Measurements from ENCODE around the gene CCL8. TPM values are rescaled to one million over a fixed set of nuclear protein-coding genes. Genes with fewer than 3 reads are reported as not detected.

The CCL8 gene
- total RNA-seq, 2 donors from 2014 or later, result not detected

DNA sequence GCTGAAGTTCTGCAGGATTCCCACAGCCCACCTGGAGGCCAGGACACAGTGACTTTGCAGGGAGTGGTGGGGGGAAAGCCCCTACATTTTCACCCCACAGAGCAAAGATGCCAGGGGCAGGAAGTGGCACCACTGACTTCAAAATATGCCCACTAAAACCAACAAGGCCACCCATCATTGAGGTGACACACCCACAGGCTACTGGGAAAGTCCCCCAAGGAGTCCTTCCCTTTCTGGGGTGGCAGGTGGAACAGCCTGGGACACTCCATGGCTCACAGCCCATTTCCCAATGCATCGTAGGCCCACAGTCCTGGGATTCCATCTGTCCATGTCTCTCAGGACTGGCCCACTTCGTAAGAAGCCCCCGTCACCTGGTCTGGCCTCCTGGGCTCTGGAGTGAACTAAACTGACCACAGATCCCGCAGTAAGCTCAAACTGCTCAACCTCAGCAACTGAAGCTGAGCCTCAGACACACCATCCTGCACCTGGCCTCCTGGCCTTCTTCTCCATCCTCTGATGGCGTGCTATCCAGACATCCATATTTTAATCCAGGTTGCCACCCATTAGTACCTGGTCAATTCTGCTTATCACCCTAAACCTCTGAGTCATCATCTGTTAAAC is 51.3 kb downstream of the CCL8 start:
- Mint-ChIP-seq H3K27ac (no peak overlapping the region), H3K36me3 (ENCODE audit: low read depth) (no peaks in the 10 kb centered on the region), H3K4me1 (peaks cover 11% of the 10 kb centered on the region), H3K27me3 (ENCODE audit: insufficient read depth) (peaks cover 28% of the 10 kb centered on the region), H3K4me3 (no peak overlapping the region), H3K9me3 (no peaks in the 10 kb centered on the region)
- 90 to 93% methylated on average over 5 of the region's 5 CpGs for WGBS, 2 experiments (ENCODE audit: insufficient coverage in 1 of 2, insufficient read length in 1 of 2)
- H3K4me1 ChIP-seq (ENCODE audit: control insufficient read depth, insufficient read depth, low read length), result no peaks in the 10 kb centered on the region
- H3K27me3 ChIP-seq (ENCODE audit: control insufficient read depth, insufficient read depth, low read length, poor library complexity, severe bottlenecking), result peaks cover 7% of the 10 kb centered on the region
- no peak overlapping the region for H3K27ac ChIP-seq (ENCODE audit: low read depth, low read length)
- H3K36me3 ChIP-seq (ENCODE audit: control insufficient read depth, insufficient read depth, low read length), result no peaks in the 10 kb centered on the region
- DNase-seq, result peak; percentile 42
- no peak overlapping the region for H3K4me3 ChIP-seq (ENCODE audit: low read length)
- no peak overlapping the region for H3K9ac ChIP-seq (ENCODE audit: extremely low read depth, low read length, poor library complexity, severe bottlenecking)
- no peaks in the 10 kb centered on the region for H3K9me3 ChIP-seq (ENCODE audit: control insufficient read depth, low read length)
- no peak for TF ChIP-seq CTCF (conservative IDR thresholded peaks at IDR 0.05)

- Histone ChIP-seq H3K4me3 (ENCODE audit: low read length) (no peak overlapping the region), H3K36me3 (ENCODE audit: control insufficient read depth, insufficient read depth, low read length) (no peaks in the 10 kb centered on the region), H3K9ac (ENCODE audit: extremely low read depth, low read length, poor library complexity, severe bottlenecking) (no peak overlapping the region), H3K9me3 (ENCODE audit: control insufficient read depth, low read length) (no peaks in the 10 kb centered on the region), H3K4me1 (ENCODE audit: control insufficient read depth, insufficient read depth, low read length) (no peaks in the 10 kb centered on the region), H3K27me3 (ENCODE audit: control insufficient read depth, insufficient read depth, low read length, poor library complexity, severe bottlenecking) (peaks cover 7% of the 10 kb centered on the region), H3K27ac (ENCODE audit: low read depth, low read length) (no peak overlapping the region)
- 80 to 87% methylated on average over 3 of the region's 3 CpGs for WGBS, 2 experiments (ENCODE audit: insufficient coverage in 1 of 2, insufficient read length in 1 of 2)
- peak; percentile 40 for DNase-seq
- Mint-ChIP-seq H3K27me3 (ENCODE audit: insufficient read depth) (peaks cover 32% of the 10 kb centered on the region), H3K4me1 (peaks cover 11% of the 10 kb centered on the region), H3K9me3 (no peaks in the 10 kb centered on the region), H3K4me3 (no peak overlapping the region), H3K36me3 (ENCODE audit: low read depth) (no peaks in the 10 kb centered on the region), H3K27ac (no peak overlapping the region)
- TF ChIP-seq CTCF (conservative IDR thresholded peaks at IDR 0.05), result no peak
Measured at GRCh38 chr17:34370997-34371395, 51.8 kb downstream of the CCL8 start.

Other genes starting within 250 kb of the CCL8 start
- gene CCL2, start 64.2 kb upstream of the CCL8 start, total RNA-seq, result 10 to 100 TPM; 23.8 to 61.4 TPM
- not detected for gene CCL7, start 49.2 kb upstream of the CCL8 start, total RNA-seq
- gene CCL11, start 33.7 kb upstream of the CCL8 start, total RNA-seq, result not detected
- gene CCL13, start 37.0 kb downstream of the CCL8 start, total RNA-seq, result not detected
- gene CCL1, start 43.8 kb downstream of the CCL8 start, total RNA-seq, result not detected